SK-N-DZ (cell line): Measurements from ENCODE around the gene B4GALT6.

Experiments used
- DNase-seq: peaks from one replicate; pipeline ENCODE4 v3.0.0-alpha.2; 2015; ENCODE audit warnings: low spot score

Gene B4GALT6

DNA sequence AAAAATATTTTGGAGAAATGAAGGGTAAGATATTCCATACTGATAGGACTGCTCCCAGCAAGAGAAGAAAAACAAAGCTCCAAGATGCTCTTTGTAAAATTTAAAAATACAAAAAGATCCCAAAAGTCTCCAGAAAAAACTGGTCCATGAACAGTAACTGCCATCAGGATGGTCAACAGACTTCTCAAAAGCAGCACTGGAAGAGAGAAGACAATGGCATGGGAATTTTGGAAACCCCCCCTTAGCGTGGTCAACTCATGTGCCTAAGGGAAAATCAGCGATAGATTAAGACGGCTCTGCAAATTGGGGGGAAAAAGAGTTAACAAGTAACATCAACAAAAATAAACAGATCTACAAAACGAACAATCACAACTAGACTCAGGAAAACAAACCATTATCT lies 23.6 kb downstream of the B4GALT6 start:
- no peak for DNase-seq

DNA sequence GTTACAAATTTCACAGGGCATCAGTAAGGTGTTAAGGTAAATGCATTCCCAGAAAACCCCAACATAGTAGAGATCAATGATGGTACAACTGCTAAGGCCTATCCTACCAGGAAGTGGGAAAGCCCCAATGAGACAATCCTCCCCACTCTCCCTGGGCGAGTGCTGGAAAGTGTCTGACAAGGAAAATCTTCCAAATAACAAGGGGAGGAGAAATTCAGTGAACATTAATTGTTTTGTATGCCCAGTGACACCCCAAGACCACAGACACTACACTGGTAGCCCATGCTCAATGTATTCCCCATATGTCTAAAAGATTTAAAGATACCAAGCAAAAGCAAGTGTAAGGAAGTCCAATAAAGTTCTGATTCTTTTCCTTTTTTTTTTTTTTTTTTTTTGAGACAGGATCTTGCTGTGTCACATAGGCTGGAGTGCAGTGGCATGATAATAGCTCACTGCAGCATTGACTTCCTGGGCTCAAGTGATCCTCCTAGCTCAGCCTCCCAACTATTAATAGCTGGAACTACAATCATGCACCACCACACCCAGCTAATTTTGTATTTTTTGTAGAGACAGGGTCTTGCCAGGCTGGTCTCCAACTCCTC lies 24.7 kb downstream of the B4GALT6 start:
- DNase-seq: no peak

DNA sequence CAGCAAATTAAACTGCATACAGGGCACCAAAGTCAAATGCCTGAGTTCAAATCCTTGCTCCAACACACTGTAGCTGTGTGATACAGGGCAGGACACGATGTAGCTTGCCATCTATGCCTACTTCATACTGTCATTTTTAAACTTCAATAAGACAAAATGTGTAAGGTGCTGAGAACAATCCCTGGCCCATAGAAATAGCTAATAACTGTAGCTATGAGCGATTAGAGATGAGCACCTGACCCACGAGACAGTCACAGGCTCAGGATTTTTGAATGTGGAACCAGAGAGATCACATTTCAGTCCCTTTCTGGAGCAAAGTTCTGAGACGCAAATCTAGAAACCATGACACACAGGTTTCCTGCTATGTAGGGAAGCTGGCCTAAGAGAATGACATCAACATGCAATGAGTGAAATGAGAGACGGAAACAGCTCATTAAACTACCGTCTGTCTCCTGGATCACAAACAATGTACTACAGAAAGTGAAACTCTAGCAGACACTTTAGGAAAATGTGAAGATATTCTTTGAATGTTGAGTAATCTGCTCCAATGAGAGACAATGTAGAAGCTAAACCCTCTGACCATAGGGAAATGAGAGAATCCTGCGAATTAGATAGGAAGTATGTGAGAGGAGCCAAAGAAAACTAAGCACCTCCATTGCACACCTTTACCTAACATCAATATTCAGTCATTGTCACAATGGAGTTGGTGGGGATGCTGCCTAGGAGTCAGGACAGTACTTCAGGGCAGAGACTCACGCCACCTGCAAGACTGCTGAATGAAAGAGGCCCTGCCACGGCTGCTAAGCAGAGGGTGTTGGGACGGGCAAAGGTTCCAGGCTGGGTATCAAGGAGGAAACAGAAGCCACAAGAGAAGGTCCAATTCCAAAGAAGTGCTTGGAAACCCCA lies 25.5 kb downstream of the B4GALT6 start:
- no peak for DNase-seq

DNA sequence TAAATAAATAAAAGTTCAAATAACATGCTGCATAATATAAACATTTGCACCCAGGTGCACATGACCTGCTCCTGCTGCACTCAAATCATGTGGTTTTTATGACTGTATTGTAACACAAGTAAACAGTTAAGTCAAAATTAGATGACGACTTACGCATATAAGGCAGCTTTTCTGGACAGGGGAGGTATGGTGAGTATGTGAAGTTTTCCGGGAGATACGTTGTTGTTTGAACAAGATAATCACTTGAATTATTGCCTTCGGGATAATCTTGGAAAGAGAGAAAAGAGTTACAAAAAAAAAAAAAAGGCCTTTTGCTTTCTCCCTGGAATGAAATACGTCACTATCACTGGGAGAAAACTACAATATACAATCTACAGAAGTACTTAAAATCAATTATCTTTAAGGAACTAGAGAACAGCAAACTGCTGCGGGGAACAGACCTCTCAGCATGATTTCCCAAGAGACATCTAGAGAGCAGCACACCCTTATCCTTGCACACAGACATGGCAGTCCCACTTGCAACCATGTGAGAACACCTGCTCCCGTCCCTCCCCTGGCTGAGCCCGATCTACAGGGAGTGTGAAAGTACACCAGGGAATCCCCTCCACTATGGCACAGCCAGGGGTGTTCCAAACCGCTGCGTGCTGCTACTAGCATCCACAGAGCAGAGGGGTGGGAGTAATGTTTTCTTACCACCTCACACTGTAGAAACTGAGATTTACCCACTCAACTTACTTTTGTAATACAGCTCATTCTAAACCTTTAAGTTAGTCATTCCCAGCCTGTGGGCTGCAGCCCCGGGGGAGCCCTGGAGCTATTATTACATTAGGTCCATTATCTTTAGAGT lies 26.3 kb downstream of the B4GALT6 start:
- DNase-seq: peak; percentile 90

DNA sequence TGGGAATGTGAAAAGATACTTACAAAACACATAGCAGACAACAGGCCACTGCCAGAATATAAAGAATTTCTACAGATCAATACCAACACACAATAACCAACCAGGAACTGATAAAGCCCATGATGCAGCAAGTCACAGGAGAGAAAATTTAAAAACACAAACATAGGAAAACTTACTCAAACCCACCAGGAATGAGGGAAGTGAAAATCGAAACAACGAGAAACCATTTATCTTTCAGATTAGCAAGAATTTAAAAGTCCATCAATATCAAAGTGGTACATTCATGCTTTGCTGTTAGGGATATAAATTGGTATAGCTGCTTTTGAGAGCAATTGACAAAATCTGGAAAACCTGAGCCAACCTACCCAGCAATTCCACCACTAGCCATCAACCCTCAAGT lies 27.6 kb downstream of the B4GALT6 start:
- DNase-seq: no peak

DNA sequence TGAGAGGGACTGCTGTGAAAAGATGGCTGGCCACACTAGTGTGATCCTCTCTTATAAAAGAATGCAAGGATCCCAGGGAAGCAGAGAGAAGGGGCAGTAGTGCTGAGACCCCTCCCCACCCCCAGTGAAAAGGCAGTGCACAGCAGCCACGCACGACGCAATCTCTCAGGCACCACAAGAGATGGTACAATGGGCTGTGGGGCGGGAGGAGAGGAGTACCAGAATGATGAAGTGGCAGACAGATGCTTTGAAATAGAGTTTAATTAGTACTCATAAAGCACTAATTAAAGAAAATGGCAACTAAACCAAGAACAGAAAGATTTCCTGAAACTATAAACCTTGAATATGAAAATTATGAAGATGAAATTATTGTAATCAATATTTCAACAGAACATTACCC lies 29.0 kb downstream of the B4GALT6 start:
- DNase-seq: no peak

DNA sequence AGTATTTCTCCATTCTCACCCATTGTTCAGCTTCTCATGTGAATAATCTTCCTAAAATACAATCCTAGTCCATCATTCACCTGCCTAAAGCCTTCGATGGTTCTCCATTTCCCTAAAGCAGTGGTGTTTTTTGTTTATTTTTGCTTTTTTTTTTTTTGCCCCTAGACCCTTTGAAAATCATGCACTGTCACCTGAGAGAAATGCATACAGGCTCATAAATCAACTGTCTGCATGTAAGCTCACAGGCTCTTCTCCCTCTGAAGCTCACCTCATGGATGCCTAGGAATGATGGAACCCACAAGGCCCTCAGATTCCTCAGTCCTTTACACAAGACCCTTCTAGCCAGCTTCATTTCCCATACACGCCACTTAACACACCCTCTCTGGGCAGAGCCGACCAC lies 31.5 kb downstream of the B4GALT6 start:
- no peak for DNase-seq

DNA sequence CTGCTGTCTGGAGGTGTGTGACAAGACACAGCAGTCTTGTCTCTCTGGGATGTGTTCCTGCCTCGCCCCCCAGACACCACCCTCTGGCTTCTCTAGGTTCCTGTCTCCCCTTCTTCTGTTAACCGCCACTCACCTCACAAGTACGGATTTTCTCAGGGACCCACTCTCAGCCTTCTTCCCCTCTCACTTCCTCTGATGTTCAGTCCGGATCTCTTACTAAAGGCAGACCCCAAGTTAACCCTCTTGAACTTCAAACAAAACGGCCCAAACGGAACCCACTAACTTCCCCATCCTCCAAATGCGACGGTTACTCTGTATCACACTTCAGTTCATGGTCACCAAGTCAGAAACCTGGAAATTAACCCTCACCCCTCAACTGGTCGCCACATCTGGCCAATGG lies 32.0 kb downstream of the B4GALT6 start:
- no peak for DNase-seq

DNA sequence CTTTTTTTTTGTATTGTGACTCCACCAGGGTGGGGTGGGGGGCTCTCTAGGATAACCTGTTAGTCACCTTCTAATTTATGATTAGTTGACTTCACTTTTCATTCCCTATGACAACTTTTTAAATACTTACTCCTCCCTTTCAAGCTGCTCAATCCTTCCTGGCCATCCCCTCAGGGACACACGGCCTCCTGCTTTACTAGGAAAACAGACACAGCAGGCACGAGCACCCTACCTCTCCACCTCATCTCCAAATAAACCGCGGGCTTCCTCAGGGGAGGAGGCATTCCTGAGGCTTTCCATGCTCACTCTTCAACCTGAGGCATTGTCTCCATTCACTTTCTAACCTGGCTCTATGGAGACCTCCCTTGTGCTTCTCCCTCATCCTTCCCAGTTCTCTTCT lies 33.0 kb downstream of the B4GALT6 start:
- no peak for DNase-seq

DNA sequence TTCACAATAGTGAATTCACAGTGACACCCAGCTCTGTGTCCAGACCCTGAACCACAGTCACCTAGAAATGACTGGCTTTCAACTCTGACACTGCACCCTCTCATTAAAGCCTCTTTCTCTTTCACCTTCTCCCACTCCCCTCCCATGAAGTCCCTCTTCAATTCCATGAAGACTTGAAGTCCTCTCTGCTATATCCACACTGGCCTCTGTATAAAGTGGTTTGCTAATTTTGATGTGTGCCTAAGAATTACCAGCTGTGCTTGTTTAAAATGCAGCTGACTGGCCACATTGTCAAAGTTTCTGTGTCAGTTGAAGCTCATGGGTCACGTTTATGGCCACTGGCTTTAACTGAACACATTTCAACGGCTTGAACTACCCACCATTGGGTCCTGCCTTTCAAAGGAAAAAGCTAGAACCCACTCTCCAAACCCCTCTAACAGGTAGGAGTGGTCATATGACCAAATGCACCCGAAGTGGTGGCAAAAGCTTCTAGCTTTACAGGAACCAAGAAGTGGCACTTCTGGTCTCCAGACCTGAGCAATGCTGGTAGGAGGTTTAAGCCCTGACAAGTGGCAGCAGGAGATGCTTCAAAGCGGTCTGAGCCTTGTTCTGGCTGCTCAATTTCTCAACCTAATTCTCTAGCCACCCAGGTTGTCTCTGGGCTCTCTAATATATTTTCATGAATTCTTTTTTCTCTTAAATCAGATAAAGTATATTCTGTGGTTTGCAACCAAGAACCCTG lies 34.2 kb downstream of the B4GALT6 start:
- DNase-seq: no peak

DNA sequence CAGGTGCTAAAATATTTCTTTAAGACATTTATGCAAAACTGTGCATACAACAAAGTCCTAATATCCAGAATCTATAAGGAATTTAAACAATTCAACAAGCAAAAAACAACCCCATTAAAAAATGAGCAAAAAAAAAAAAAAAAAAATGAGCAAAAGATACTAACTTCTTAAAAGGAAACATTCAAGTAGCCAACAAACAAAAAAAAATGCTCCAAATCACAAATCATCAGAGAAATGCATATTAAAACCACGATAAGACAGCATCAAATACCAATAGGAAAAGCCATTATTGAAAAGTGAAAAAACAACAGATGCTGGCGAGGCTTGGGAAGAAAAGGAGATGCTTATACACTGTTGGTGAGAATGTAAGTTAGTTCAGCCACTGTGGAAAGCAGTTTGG lies 34.9 kb downstream of the B4GALT6 start:
- DNase-seq: no peak

DNA sequence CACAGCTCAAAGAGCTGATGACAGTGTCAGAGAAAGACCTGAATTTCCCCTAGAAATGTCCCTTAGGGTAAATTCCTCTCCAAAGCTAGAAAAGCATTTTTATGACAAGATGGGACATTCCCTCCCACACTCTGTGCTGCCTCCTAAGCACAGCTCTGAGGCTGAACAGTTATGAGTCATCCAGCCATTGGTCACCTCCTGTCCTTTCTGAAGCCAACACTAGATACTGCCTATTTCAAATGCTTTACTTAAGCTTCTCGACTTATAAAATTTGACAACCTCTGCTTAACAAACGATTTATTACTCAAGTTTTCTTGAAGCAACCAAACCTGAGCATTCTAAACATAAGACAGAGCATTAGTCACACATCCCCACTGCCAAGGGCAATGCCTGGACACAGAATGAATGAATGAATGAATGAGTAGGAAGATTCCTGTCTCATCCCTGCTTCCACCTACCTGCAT lies 35.4 kb downstream of the B4GALT6 start:
- no peak for DNase-seq

DNA sequence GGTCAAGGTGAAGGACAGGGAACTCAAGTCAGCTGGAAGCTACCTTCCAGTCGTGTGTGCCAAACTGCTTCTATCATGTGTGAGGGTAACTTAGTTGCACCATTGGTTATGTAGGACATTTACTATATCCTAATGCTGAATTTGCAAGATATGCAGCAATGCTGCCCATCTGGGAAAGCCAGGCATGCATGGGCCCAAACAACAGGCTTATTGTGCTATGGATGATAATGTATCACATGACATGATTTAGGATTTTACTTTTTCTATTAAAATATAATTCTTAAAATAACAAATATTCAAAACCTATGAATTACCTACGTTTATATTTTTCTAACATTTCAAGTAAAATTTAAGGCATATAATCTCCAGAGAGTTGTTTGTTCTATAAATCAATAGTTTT lies 35.9 kb downstream of the B4GALT6 start:
- no peak for DNase-seq

DNA sequence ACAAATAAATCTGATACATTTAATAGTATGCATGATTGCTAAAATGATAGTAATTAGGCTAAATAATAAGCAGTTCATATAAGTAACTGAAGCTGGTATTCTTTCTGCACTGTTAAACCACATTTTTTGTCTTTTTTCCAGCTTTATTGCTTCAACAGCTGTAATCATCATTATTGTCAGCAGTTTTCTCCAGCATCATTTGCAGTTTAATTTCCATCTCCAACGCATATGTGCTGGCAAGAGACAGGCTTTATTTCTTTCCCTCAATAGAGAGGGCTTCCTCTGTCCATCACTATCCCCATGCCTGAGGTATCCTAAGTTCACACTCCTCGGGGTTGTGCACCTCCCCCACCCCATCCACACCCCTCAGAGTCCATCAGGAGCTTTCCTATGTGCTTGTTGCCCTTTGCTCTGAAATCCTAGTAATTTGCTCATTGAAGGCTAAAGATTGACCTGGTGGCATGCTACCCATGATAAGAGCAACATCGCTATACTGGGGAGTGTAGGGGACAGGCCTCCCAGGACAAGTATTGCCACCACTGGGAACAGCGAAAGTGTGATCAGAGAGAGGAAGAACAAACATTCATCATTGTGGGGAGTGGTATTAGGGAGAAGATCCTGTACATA lies 37.1 kb downstream of the B4GALT6 start:
- DNase-seq: no peak

DNA sequence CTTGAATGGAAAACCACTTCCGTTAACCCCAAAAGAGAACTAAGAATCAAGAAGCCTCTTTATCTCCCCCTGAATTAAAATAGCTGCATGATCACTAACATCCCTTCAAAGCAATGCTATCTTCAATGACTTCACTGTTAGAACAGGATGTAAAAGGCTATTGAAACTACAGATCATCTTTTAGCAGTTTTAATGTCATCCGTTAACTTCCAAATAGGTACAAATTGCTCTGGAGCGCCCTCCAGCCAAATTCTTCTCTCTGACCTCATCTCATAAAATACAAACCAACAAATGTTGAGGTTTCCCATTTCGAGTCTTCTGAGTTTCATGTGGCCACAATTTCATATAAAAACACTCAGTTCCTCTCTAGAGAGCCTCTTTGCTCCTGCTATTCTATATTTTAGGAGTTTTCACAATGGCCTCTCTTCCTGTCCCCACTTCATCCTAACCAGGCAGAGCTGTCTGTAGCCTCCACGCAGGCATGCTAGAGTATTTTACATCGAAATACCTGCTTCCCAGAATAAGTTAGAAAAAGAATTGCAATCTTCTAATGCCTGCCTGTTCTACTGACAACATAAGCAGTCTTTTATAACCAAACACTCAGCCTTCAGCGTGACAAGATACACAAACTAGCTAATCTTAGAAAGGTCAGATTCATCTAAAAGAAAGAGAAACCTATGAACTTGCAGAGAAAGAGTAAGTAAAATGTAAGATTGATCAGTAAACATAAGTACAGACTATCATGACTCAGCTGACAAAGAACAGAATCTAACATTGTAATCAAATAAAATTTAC lies 37.9 kb downstream of the B4GALT6 start:
- no peak for DNase-seq

DNA sequence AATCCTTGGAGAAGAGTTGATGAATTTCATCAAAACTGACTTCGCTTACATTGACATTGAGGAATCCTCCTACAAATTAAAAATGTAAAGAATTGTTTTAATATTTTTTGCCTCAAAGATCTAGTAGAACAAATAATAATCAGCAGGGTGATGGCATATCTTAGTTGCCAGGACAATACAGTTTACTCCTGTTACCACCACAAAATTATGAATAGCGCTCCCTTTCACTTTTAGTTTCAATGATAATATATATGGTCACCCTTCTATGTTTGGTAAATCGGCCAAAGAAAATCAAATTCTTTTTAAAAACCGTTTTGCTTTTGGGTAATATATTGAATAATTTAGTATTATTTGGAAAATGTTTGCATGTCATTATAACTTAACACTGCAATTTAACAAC lies 39.0 kb downstream of the B4GALT6 start:
- no peak for DNase-seq

DNA sequence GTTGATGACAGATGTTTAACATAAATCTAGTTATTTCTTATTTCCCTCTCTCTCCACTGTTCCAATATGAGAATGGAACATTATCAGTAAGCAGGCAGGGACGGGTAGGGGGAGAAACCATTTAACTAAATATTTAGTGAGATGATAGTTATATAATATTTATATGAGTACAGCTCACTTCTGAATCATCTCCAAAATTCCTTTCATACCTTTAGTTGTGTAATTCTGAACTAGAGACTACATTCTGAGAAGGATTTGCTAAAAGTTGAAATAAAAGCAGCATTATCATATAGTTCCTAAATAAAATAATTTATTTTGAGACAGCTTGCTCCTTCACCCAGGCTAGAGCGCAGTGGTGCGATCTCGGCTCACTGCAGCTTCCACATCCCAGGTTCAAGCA lies 41.4 kb downstream of the B4GALT6 start:
- no peak for DNase-seq

DNA sequence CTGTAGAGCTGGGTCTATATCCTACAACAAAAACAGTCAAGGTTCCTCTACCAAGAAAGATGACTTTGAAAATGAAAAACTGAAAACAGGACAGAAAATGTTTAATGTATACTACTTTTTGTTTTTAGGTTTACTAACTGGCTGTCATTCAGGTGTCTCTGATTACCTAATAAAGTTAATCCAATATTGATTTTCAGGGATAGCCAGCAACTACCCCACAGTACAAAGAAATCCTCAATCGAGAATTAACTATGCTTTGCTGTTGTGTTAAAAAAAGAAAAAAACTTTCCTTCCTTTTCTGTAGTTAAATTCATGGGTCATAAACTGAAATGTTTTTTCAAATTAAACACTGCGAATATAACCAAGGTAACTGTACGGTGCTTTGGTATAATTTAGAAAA lies 46.9 kb downstream of the B4GALT6 start:
- DNase-seq: no peak

DNA sequence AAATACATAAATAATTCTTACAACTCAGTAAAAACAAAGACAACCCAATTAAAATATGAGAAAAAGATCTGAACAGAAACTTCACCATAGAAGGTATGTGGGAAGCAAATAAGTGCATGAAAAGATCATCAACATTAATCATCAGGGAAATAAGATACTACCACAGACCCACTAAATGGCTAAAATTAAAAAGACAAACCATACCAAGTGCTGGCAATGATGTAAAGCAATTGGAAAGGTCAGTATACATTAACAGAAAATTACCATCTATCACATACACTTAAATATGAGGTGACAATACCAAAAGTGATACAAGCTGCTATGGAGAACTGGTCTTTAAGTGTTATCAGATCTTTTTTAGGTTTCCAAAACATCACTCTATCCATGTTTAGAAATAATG lies 48.0 kb downstream of the B4GALT6 start:
- no peak for DNase-seq

DNA sequence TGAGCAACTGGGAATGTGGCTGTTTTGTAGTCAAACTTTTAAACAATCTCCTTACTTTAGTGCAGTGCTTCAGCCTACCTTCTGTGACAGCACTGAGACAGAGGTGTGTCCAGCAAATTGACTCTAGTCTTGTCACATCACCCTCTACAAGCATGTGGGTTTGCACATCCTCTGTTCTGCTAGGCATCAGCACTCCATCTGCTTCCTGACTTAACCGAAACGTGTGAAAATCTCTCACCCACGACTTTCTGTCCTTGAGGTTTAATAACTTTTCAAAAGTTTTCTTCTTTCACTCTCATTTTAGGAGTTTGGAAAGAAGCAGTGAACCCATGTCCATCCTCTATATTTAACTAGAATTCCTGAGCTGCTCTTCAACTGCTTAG lies 50.1 kb downstream of the B4GALT6 start:
- no peak for DNase-seq
